HL-60 (cell line): ENCODE measurements around the gene SUGP1.

Source experiments
- POLR2AphosphoS5 ChIP-seq: IDR thresholded peaks from 2 replicates; pipeline ENCODE4 v1.6.1; 2012; ENCODE audit warnings: low read depth
- TF ChIP-seq, protein P1 (sequence below): IDR thresholded peaks from one replicate; pipeline ENCODE4 v1.5.1; 2011; ENCODE audit warnings: low read length, control low read depth, inconsistent platforms; ENCODE audit not compliant: insufficient read depth
- TF ChIP-seq, protein P2 (sequence below): IDR thresholded peaks from 2 replicates; pipeline ENCODE4 v1.6.1; 2012; ENCODE audit warnings: low read depth; ENCODE audit not compliant: insufficient replicate concordance

DNA sequence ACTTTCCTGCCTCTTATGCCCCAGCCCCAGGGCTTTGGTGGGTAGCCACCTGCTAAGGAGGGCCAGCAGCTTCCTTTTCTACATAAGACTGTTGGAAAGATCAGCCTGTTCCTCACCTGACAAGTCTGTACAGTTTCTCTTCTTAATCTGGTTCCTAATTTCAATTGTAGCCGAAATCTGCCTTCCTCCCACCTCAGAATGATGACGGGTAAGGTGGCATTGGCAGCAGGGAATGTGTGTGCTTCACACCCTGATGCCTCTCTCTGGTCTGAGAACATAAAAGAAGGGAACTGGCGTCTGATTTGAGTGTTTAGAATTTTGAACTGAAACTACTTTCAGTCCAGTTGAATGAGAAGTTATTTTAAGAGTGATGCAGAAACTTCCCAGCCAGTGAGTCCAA, 16.3 kb upstream of the SUGP1 start:
- TF ChIP-seq, protein P1, sequence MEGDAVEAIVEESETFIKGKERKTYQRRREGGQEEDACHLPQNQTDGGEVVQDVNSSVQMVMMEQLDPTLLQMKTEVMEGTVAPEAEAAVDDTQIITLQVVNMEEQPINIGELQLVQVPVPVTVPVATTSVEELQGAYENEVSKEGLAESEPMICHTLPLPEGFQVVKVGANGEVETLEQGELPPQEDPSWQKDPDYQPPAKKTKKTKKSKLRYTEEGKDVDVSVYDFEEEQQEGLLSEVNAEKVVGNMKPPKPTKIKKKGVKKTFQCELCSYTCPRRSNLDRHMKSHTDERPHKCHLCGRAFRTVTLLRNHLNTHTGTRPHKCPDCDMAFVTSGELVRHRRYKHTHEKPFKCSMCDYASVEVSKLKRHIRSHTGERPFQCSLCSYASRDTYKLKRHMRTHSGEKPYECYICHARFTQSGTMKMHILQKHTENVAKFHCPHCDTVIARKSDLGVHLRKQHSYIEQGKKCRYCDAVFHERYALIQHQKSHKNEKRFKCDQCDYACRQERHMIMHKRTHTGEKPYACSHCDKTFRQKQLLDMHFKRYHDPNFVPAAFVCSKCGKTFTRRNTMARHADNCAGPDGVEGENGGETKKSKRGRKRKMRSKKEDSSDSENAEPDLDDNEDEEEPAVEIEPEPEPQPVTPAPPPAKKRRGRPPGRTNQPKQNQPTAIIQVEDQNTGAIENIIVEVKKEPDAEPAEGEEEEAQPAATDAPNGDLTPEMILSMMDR, result no peak
- TF ChIP-seq POLR2AphosphoS5, result no peak
- TF ChIP-seq, protein P2, sequence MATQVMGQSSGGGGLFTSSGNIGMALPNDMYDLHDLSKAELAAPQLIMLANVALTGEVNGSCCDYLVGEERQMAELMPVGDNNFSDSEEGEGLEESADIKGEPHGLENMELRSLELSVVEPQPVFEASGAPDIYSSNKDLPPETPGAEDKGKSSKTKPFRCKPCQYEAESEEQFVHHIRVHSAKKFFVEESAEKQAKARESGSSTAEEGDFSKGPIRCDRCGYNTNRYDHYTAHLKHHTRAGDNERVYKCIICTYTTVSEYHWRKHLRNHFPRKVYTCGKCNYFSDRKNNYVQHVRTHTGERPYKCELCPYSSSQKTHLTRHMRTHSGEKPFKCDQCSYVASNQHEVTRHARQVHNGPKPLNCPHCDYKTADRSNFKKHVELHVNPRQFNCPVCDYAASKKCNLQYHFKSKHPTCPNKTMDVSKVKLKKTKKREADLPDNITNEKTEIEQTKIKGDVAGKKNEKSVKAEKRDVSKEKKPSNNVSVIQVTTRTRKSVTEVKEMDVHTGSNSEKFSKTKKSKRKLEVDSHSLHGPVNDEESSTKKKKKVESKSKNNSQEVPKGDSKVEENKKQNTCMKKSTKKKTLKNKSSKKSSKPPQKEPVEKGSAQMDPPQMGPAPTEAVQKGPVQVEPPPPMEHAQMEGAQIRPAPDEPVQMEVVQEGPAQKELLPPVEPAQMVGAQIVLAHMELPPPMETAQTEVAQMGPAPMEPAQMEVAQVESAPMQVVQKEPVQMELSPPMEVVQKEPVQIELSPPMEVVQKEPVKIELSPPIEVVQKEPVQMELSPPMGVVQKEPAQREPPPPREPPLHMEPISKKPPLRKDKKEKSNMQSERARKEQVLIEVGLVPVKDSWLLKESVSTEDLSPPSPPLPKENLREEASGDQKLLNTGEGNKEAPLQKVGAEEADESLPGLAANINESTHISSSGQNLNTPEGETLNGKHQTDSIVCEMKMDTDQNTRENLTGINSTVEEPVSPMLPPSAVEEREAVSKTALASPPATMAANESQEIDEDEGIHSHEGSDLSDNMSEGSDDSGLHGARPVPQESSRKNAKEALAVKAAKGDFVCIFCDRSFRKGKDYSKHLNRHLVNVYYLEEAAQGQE, result no peak
